ENCODE measurements around the gene GNRH2.

The GNRH2 gene

GRCh38 chr20:3084283-3084985 is 41.0 kb downstream of the GNRH2 start, which contains the start of gene AVP:
AVP (minus strand) TSS chr20:3084724; CDS start chr20:3084674, 50 bp downstream.
- H3K27me3 ChIP-seq (ENCODE audit: control insufficient read depth in 2 of 2, insufficient read depth in 2 of 2, low read length in 2 of 2) = peaks cover 29 to 32% of the 10 kb centered on the region in 2 donors
- no peak within 1 kb of the TSS for H3K9ac ChIP-seq (ENCODE audit: low read depth in 1 of 2, low read length in 2 of 2)
- no peak within 1 kb of the TSS for H3K27ac ChIP-seq (ENCODE audit: low read depth in 2 of 2, low read length in 2 of 2)
- no peaks in the 10 kb centered on the region for H3K9me3 ChIP-seq (ENCODE audit: control insufficient read depth in 2 of 2, low read length in 2 of 2)
- no peak within 1 kb of the TSS for H3K4me3 ChIP-seq (ENCODE audit: low read length in 2 of 2)
- no peaks in the 10 kb centered on the region for H3K36me3 ChIP-seq (ENCODE audit: control insufficient read depth in 2 of 2, insufficient read depth in 2 of 2, low read length in 2 of 2)
- no peaks in the 10 kb centered on the region for H3K4me1 ChIP-seq (ENCODE audit: control insufficient read depth in 2 of 2, insufficient read depth in 2 of 2, low read length in 2 of 2)

GRCh38 chr20:3084986-3085360 is 41.6 kb downstream of the GNRH2 start:
- peaks cover 31 to 32% of the 10 kb centered on the region in 2 donors for H3K27me3 ChIP-seq (ENCODE audit: control insufficient read depth in 2 of 2, insufficient read depth in 2 of 2, low read length in 2 of 2)
- H3K27ac ChIP-seq (ENCODE audit: low read depth in 2 of 2, low read length in 2 of 2) = no peak overlapping the region
- no peaks in the 10 kb centered on the region for H3K9me3 ChIP-seq (ENCODE audit: control insufficient read depth in 2 of 2, low read length in 2 of 2)
- H3K9ac ChIP-seq (ENCODE audit: low read depth in 1 of 2, low read length in 2 of 2) = no peak overlapping the region
- H3K36me3 ChIP-seq (ENCODE audit: control insufficient read depth in 2 of 2, insufficient read depth in 2 of 2, low read length in 2 of 2) = no peaks in the 10 kb centered on the region
- H3K4me3 ChIP-seq (ENCODE audit: low read length in 2 of 2) = no peak overlapping the region
- no peaks in the 10 kb centered on the region for H3K4me1 ChIP-seq (ENCODE audit: control insufficient read depth in 2 of 2, insufficient read depth in 2 of 2, low read length in 2 of 2)

GRCh38 chr20:3085571-3086072 is 42.2 kb downstream of the GNRH2 start:
- Histone ChIP-seq H3K4me1 (ENCODE audit: control insufficient read depth in 2 of 2, insufficient read depth in 2 of 2, low read length in 2 of 2) (no peaks in the 10 kb centered on the region), H3K36me3 (ENCODE audit: control insufficient read depth in 2 of 2, insufficient read depth in 2 of 2, low read length in 2 of 2) (no peaks in the 10 kb centered on the region), H3K9me3 (ENCODE audit: control insufficient read depth in 2 of 2, low read length in 2 of 2) (no peaks in the 10 kb centered on the region), H3K9ac (ENCODE audit: low read depth in 1 of 2, low read length in 2 of 2) (no peak overlapping the region), H3K27me3 (ENCODE audit: control insufficient read depth in 2 of 2, insufficient read depth in 2 of 2, low read length in 2 of 2) (peaks cover 32 to 37% of the 10 kb centered on the region in 2 donors), H3K4me3 (ENCODE audit: low read length in 2 of 2) (no peak overlapping the region), H3K27ac (ENCODE audit: low read depth in 2 of 2, low read length in 2 of 2) (no peak overlapping the region)

GRCh38 chr20:3088031-3088430 is 44.6 kb downstream of the GNRH2 start:
- peaks cover 20 to 28% of the 10 kb centered on the region in 2 donors for H3K27me3 ChIP-seq (ENCODE audit: control insufficient read depth in 2 of 2, insufficient read depth in 2 of 2, low read length in 2 of 2)

GRCh38 chr20:3090565-3090964 is 47.1 kb downstream of the GNRH2 start:
- Histone ChIP-seq H3K9me3 (ENCODE audit: control insufficient read depth in 2 of 2, low read length in 2 of 2) (no peaks in the 10 kb centered on the region), H3K4me3 (ENCODE audit: low read length in 2 of 2) (no peak overlapping the region), H3K27me3 (ENCODE audit: control insufficient read depth in 2 of 2, insufficient read depth in 2 of 2, low read length in 2 of 2) (peaks cover 19 to 20% of the 10 kb centered on the region in 2 donors), H3K4me1 (ENCODE audit: control insufficient read depth in 2 of 2, insufficient read depth in 2 of 2, low read length in 2 of 2) (peaks cover 0 to 4% of the 10 kb centered on the region in 2 donors), H3K27ac (ENCODE audit: low read depth in 2 of 2, low read length in 2 of 2) (no peak overlapping the region), H3K9ac (ENCODE audit: low read depth in 1 of 2, low read length in 2 of 2) (no peak overlapping the region), H3K36me3 (ENCODE audit: control insufficient read depth in 2 of 2, insufficient read depth in 2 of 2, low read length in 2 of 2) (no peaks in the 10 kb centered on the region)

More at GRCh38 chr20:3088031-3088430, 44.6 kb downstream of the GNRH2 start:
- no peak overlapping the region for H3K27ac ChIP-seq (ENCODE audit: low read depth in 2 of 2, low read length in 2 of 2)
- no peaks in the 10 kb centered on the region for H3K9me3 ChIP-seq (ENCODE audit: control insufficient read depth in 2 of 2, low read length in 2 of 2)
- no peak overlapping the region for H3K4me3 ChIP-seq (ENCODE audit: low read length in 2 of 2)
- H3K4me1 ChIP-seq (ENCODE audit: control insufficient read depth in 2 of 2, insufficient read depth in 2 of 2, low read length in 2 of 2) = no peaks in the 10 kb centered on the region
- H3K9ac ChIP-seq (ENCODE audit: low read depth in 1 of 2, low read length in 2 of 2) = no peak overlapping the region
- H3K36me3 ChIP-seq (ENCODE audit: control insufficient read depth in 2 of 2, insufficient read depth in 2 of 2, low read length in 2 of 2) = no peaks in the 10 kb centered on the region

GRCh38 chr20:3092611-3093379 is 49.4 kb downstream of the GNRH2 start:
- Histone ChIP-seq H3K27me3 (ENCODE audit: control insufficient read depth in 2 of 2, insufficient read depth in 2 of 2, low read length in 2 of 2) (peaks cover 19 to 20% of the 10 kb centered on the region in 2 donors), H3K36me3 (ENCODE audit: control insufficient read depth in 2 of 2, insufficient read depth in 2 of 2, low read length in 2 of 2) (no peaks in the 10 kb centered on the region)

DNA sequence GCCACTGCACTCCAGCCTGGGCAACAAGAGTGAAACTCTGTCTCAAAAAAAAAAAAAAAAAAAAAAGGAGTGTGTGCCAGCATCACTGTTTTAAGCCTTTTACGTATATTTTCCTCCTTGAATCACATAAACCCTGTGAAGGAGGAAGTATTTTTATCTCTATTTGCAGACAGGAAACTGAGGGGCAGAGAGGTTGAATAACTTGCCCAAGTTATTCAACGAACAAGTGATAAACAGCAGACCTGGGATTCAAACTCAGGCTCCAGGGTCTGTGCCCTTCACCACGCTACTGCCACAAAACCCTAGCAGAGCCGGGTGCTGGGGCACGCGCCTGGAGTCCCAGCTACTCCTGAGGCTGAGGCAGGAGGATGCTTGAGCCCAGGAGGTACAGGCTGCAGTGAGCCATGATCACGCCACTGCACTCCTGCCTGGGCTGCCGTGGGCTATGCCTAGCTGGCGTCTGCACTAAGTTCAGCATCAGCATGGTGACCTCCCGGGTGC is 50.5 kb downstream of the GNRH2 start:
- no peak overlapping the region for H3K27ac ChIP-seq (ENCODE audit: low read depth in 2 of 2, low read length in 2 of 2)
- H3K27me3 ChIP-seq (ENCODE audit: control insufficient read depth in 2 of 2, insufficient read depth in 2 of 2, low read length in 2 of 2) = peaks cover 15 to 19% of the 10 kb centered on the region in 2 donors
- H3K4me3 ChIP-seq (ENCODE audit: low read length in 2 of 2) = no peak overlapping the region
- H3K4me1 ChIP-seq (ENCODE audit: control insufficient read depth in 2 of 2, insufficient read depth in 2 of 2, low read length in 2 of 2) = peaks cover 0 to 4% of the 10 kb centered on the region in 2 donors
- H3K36me3 ChIP-seq (ENCODE audit: control insufficient read depth in 2 of 2, insufficient read depth in 2 of 2, low read length in 2 of 2) = no peaks in the 10 kb centered on the region
- no peak overlapping the region for H3K9ac ChIP-seq (ENCODE audit: low read depth in 1 of 2, low read length in 2 of 2)
- no peaks in the 10 kb centered on the region for H3K9me3 ChIP-seq (ENCODE audit: control insufficient read depth in 2 of 2, low read length in 2 of 2)

More at GRCh38 chr20:3092611-3093379, 49.4 kb downstream of the GNRH2 start:
- no peaks in the 10 kb centered on the region for H3K9me3 ChIP-seq (ENCODE audit: control insufficient read depth in 2 of 2, low read length in 2 of 2)
- no peak overlapping the region for H3K9ac ChIP-seq (ENCODE audit: low read depth in 1 of 2, low read length in 2 of 2)
- H3K27ac ChIP-seq (ENCODE audit: low read depth in 2 of 2, low read length in 2 of 2) = no peak overlapping the region
- peaks cover 0 to 4% of the 10 kb centered on the region in 2 donors for H3K4me1 ChIP-seq (ENCODE audit: control insufficient read depth in 2 of 2, insufficient read depth in 2 of 2, low read length in 2 of 2)
- H3K4me3 ChIP-seq (ENCODE audit: low read length in 2 of 2) = peak overlapping the region in 1 of 2 donors; percentile 7

DNA sequence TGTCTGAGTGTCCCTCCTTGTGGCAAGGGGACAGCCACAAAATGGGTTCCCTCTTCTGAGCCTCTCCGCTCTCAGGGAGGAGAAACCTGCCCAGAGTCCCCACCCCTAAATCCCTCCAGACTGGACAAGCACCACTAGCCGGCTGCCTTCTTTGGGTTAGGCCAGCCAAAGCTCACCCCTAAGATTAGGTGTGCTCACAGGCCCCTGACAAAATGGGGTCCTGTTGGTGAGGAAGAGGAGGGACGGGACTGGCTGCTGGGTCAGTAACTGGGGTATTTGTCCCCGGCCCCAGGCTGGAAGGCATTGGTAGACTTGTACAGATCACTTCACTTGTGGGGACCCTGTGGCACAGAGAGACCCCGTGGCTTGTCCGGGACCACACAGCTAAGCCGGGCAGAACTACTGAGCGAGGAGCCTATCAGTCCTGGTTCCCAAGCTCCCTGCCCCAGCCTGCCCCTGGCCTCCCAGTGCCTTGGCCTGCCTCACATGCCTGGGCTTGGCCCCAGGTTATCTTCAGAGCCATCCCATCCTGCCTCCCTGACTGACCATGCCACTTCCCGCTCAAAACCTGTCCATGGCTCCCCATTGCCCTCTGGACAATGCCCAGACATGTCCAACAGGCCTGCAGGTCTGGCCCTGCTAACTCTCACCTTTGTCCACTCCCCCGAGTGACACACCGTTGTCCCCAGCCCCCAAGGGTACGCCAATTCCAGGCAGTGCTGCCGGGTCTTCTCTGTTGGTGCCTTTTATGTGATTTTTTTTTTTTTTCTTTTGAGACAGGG is 51.6 kb downstream of the GNRH2 start:
- Histone ChIP-seq H3K9me3 (ENCODE audit: control insufficient read depth in 2 of 2, low read length in 2 of 2) (no peaks in the 10 kb centered on the region), H3K27me3 (ENCODE audit: control insufficient read depth in 2 of 2, insufficient read depth in 2 of 2, low read length in 2 of 2) (peaks cover 15 to 16% of the 10 kb centered on the region in 2 donors), H3K4me3 (ENCODE audit: low read length in 2 of 2) (no peak overlapping the region), H3K36me3 (ENCODE audit: control insufficient read depth in 2 of 2, insufficient read depth in 2 of 2, low read length in 2 of 2) (no peaks in the 10 kb centered on the region), H3K9ac (ENCODE audit: low read depth in 1 of 2, low read length in 2 of 2) (no peak overlapping the region), H3K4me1 (ENCODE audit: control insufficient read depth in 2 of 2, insufficient read depth in 2 of 2, low read length in 2 of 2) (peaks cover 0 to 4% of the 10 kb centered on the region in 2 donors), H3K27ac (ENCODE audit: low read depth in 2 of 2, low read length in 2 of 2) (no peak overlapping the region)
